GM12878 (cell line): ENCODE results near the gene SLC7A10. TPM values are rescaled to one million over a fixed set of nuclear protein-coding genes. Genes with fewer than 3 reads are reported as not detected.

ENCODE experiments used
- ATAC-seq: fragments of 200-7000 bp; cut with Tn5 transposase; 3 replicates; pipeline ENCODE4 v1.9.1; 2020; ENCODE audit warnings: mild to moderate bottlenecking, moderate library complexity
- BruUV-seq: library from RNA; stranded (reverse); fragments of 400-500 nt; replicated peaks from 2 replicates; lab custom pipeline; 2021; lab: Mats Ljungman, UMichigan
- CTCF ChIA-PET: fragments of 300-600 bp; sonication (Branson Sonifier 250); formaldehyde crosslinking; extraction: SDS; loops from one replicate; lab custom pipeline; 2021; ENCODE audit warnings: inconsistent platforms; lab: Yijun Ruan, JAX
- POLR2A ChIA-PET: fragments of 350-600 bp; formaldehyde crosslinking; extraction: SDS; loops from one replicate; lab custom pipeline; 2021; ENCODE audit warnings: inconsistent platforms; lab: Charles Lee
- RAD21 ChIA-PET: fragments of 300-600 bp; sonication (Branson Sonifier 250); formaldehyde crosslinking; loops from one replicate; lab custom pipeline; 2023; ENCODE audit warnings: antibody characterized with exemption; ENCODE audit not compliant: unreplicated experiment; lab: Charles Lee
- SMC1A ChIA-PET: fragments of 300-600 bp; sonication (Branson Sonifier 250); formaldehyde crosslinking; loops from one replicate; lab custom pipeline; 2023; ENCODE audit not compliant: unreplicated experiment, uncharacterized antibody; lab: Charles Lee
- DNase-seq: peaks from one replicate; pipeline ENCODE4 v3.0.0-alpha.2; 2011; ENCODE audit warnings: low read depth, low spot score
- FAIRE-seq: peaks from 3 replicates; lab custom pipeline; 2011; peaks lifted over from hg19 to GRCh38; lab: Jason Lieb, UNC
- H2AFZ ChIP-seq: 2 replicates; pipeline ENCODE4 v1.6.0; 2011; ENCODE audit warnings: low read depth, low read length, control low read depth; ENCODE audit not compliant: control insufficient read depth
- H3K27ac ChIP-seq: 2 replicates; pipeline ENCODE4 v1.5.1; 2011; ENCODE audit warnings: control low read depth; ENCODE audit not compliant: control insufficient read depth, insufficient read depth
- H3K27me3 ChIP-seq, 2 experiments: replicated peaks in 1 of 2; 2 replicates each; pipeline versions ENCODE4 v1.6.0 to v1.6.1; 2011; ENCODE audit warnings: low read length in 1 of 2; ENCODE audit not compliant: control insufficient read depth in 2 of 2, insufficient read depth in 2 of 2
- H3K36me3 ChIP-seq, 2 experiments: 2 replicates each; pipeline ENCODE4 v1.5.1; 2011; ENCODE audit warnings: low read length in 1 of 2; ENCODE audit not compliant: control insufficient read depth in 2 of 2, insufficient read depth in 2 of 2
- H3K4me1 ChIP-seq: 2 replicates; pipeline ENCODE4 v1.6.1; 2011; ENCODE audit warnings: mild to moderate bottlenecking, low read length, moderate library complexity, mixed read lengths; ENCODE audit not compliant: control insufficient read depth, insufficient read depth
- H3K4me2 ChIP-seq: 2 replicates; pipeline ENCODE4 v1.6.0; 2011; ENCODE audit warnings: control low read depth; ENCODE audit not compliant: control insufficient read depth, insufficient read depth
- H3K4me3 ChIP-seq: fragments of 200-600 bp; sonication (generic); 2 replicates; pipeline ENCODE4 v1.5.1; 2016
- H3K79me2 ChIP-seq: 2 replicates; pipeline ENCODE4 v1.6.0; 2011; ENCODE audit warnings: low read length; ENCODE audit not compliant: control insufficient read depth, insufficient read depth
- H3K9ac ChIP-seq: 2 replicates; pipeline ENCODE4 v1.8.0; 2011; ENCODE audit warnings: low read length, control low read depth, mixed read lengths; ENCODE audit not compliant: control insufficient read depth, insufficient read depth
- H3K9me3 ChIP-seq: replicated peaks from 3 replicates; pipeline ENCODE4 v1.5.1; 2011; ENCODE audit warnings: mild to moderate bottlenecking, low read length; ENCODE audit not compliant: control insufficient read depth, insufficient read depth
- H4K20me1 ChIP-seq: 2 replicates; pipeline ENCODE4 v1.6.0; 2011; ENCODE audit not compliant: control insufficient read depth, insufficient read depth
- BACH1 ChIP-seq: fragments of 450-650 bp; IDR thresholded peaks from 2 replicates; pipeline ENCODE4 v1.6.1; 2017; ENCODE audit warnings: mild to moderate bottlenecking, borderline replicate concordance
- CREB1 ChIP-seq: IDR thresholded peaks from 2 replicates; pipeline ENCODE4 v1.6.1; 2012; ENCODE audit warnings: low read depth, mild to moderate bottlenecking, inconsistent platforms
- CTCF ChIP-seq, 3 experiments: IDR thresholded peaks in 2 of 3; conservative IDR thresholded peaks in 1 of 3; 2 replicates each; pipeline ENCODE4 v1.5.1; 2011; ENCODE audit warnings: low read depth in 3 of 3, low read length in 3 of 3, mild to moderate bottlenecking in 3 of 3, control low read depth in 2 of 3, moderate library complexity in 2 of 3, inconsistent platforms in 1 of 3, mixed read lengths in 1 of 3; ENCODE audit not compliant: control insufficient read depth in 2 of 3, insufficient read depth in 1 of 3; ENCODE audit errors: extremely low read depth in 1 of 3
- EED ChIP-seq: sonication (generic); IDR thresholded peaks from 2 replicates; pipeline ENCODE4 v1.6.1; 2016; ENCODE audit warnings: antibody characterized with exemption, low read depth
- HDAC2 ChIP-seq: fragments of 200-600 bp; sonication (generic); IDR thresholded peaks from 2 replicates; pipeline ENCODE4 v1.6.1; 2017
- KLF5 ChIP-seq: fragments of 450-650 bp; IDR thresholded peaks from 2 replicates; pipeline ENCODE4 v1.6.1; 2014; ENCODE audit warnings: mild to moderate bottlenecking; ENCODE audit not compliant: partially characterized antibody
- NFYA ChIP-seq: IDR thresholded peaks from 2 replicates; pipeline ENCODE4 v1.6.1; 2011; ENCODE audit warnings: low read depth, mild to moderate bottlenecking, low read length, improper control_type of control experiment, borderline replicate concordance
- POLR2AphosphoS5 ChIP-seq: IDR thresholded peaks from 2 replicates; pipeline ENCODE4 v1.6.1; 2011; ENCODE audit warnings: mild to moderate bottlenecking, low read length, inconsistent platforms
- RAD21 ChIP-seq: IDR thresholded peaks from 2 replicates; pipeline ENCODE4 v1.6.1; 2011; ENCODE audit warnings: mild to moderate bottlenecking, low read depth, low read length, moderate library complexity; ENCODE audit not compliant: insufficient read depth
- RELA ChIP-seq: fragments of 450-650 bp; IDR thresholded peaks from 2 replicates; pipeline ENCODE4 v1.8.0; 2014; ENCODE audit warnings: borderline replicate concordance; ENCODE audit not compliant: partially characterized antibody
- SMAD1 ChIP-seq: fragments of 450-650 bp; IDR thresholded peaks from 2 replicates; pipeline ENCODE4 v1.6.1; 2018; ENCODE audit warnings: mild to moderate bottlenecking, low read depth; ENCODE audit not compliant: partially characterized antibody
- SREBF2 ChIP-seq: IDR thresholded peaks from 2 replicates; pipeline ENCODE4 v1.6.1; 2012; ENCODE audit warnings: mild to moderate bottlenecking, low read length
- SUZ12 ChIP-seq: fragments of 200-600 bp; sonication (generic); IDR thresholded peaks from one replicate; pipeline ENCODE4 v1.6.1; 2018; ENCODE audit warnings: antibody characterized with exemption, mild to moderate bottlenecking; ENCODE audit not compliant: unreplicated experiment
- ZSCAN29 ChIP-seq: fragments of 450-650 bp; IDR thresholded peaks from 2 replicates; pipeline ENCODE4 v1.6.1; 2017; ENCODE audit warnings: mild to moderate bottlenecking, moderate library complexity
- ZZZ3 ChIP-seq: IDR thresholded peaks from 2 replicates; pipeline ENCODE4 v1.6.1; 2011; ENCODE audit warnings: low read depth; ENCODE audit not compliant: control insufficient read depth, insufficient read length
- WGBS: methylation state at CpG from one replicate; pipeline ENCODE4 v1.1.6; 2016; ENCODE audit warnings: low lambda C conversion rate; ENCODE audit not compliant: insufficient replicate concordance, insufficient coverage; ENCODE audit errors: missing lambda C conversion rate; 5-methylcytosine and 5-hydroxymethylcytosine counted together
- in situ Hi-C: fragments of 300-500 bp; cut with MboI; formaldehyde crosslinking; loops from 9 replicates; pipeline ENCODE4 v1.14.3; 2018; ENCODE audit warnings: mixed read lengths
- intact Hi-C: fragments of 100-400 bp; cut with micrococcal nuclease; formaldehyde crosslinking; loops from one replicate; pipeline ENCODE4 v1.14.2; 2022; ENCODE audit not compliant: unreplicated experiment
- polyA plus RNA-seq, 11 experiments: library from polyadenylated mRNA; depleted of rRNA in 4 of 11; unstranded in 6 of 11; stranded (reverse) in 5 of 11; fragments of >200 nt; fragmentation: Nextera tagmentation in 4 of 11; fragmentation: Illumina TruSeq in 1 of 11; extraction: Ambion mirVana in 4 of 11; extraction: Trizol in 1 of 11; gene quantifications; 1 replicate in 1 of 11; 2 replicates in 10 of 11; pipeline versions ENCODE4 v1.2.1 to v1.2.3, GENCODE V29; 2011 to 2016; ENCODE audit warnings: inconsistent platforms in 2 of 11, missing spikeins in 2 of 11, low read depth in 1 of 11
- total RNA-seq, 4 experiments: library from RNA; depleted of rRNA in 3 of 4; stranded (reverse); fragments of >200 nt in 3 of 4; fragmentation: Illumina TruSeq in 1 of 4; extraction: Trizol in 1 of 4; gene quantifications; 2 replicates each; pipeline versions ENCODE4 v1.2.1 to v1.2.3, GENCODE V29; 2013 to 2021
- TF ChIP-seq, protein P1 (sequence below): IDR thresholded peaks from 2 replicates; pipeline ENCODE4 v1.6.1; 2012; ENCODE audit warnings: improper control_type of control experiment, low read depth, low read length; ENCODE audit not compliant: insufficient replicate concordance
- TF ChIP-seq, protein P2 (sequence below): IDR thresholded peaks from 2 replicates; pipeline ENCODE4 v1.6.1; 2011; ENCODE audit warnings: low read depth, low read length, improper control_type of control experiment, borderline replicate concordance

The SLC7A10 gene
- total and polyA plus RNA-seq, 10 of the 15 experiments (the other 5 are each of a cell fraction or from before 2014, with no cell fraction given) = not detected

- in situ Hi-C loops = loop anchor here (25.0 kb wide), 1 partner anchor 515 kb away; no protein-coding TSS in a partner anchor
- H3K9ac ChIP-seq = no peak overlapping the region
- no peaks in the 10 kb centered on the region for H3K4me1 ChIP-seq
- FAIRE-seq (no peak), DNase-seq (no peak), ATAC-seq (no peak)
- WGBS = 43% methylated on average over 7 of the region's 7 CpGs
- no peak overlapping the region for H3K4me2 ChIP-seq
- no peaks in the 10 kb centered on the region for H3K27me3 ChIP-seq
- no peaks in the 10 kb centered on the region for H3K36me3 ChIP-seq
- RAD21 ChIA-PET = no interaction called here
- H3K4me3 ChIP-seq = no peak overlapping the region
- no peaks in the 10 kb centered on the region for H3K79me2 ChIP-seq
- H3K9me3 ChIP-seq = no peaks in the 10 kb centered on the region; the same call in 1 of the 3 replicates
- H3K27ac ChIP-seq = no peak overlapping the region
- SMC1A ChIA-PET = no interaction called here
- CTCF ChIA-PET = interaction anchor here (1.8 kb wide), 1 partner anchor 162 kb away, joined by 5 read pairs; no protein-coding TSS in a partner anchor
- intact Hi-C loops = no loop called here
- BruUV-seq = no TSS peak
- no peak overlapping the region for H2AFZ ChIP-seq
- H4K20me1 ChIP-seq = no peaks in the 10 kb centered on the region
- POLR2A ChIA-PET = no interaction called here
- TF ChIP-seq RAD21 (no peak), CREB1 (no peak), SREBF2 (no peak), POLR2AphosphoS5 (no peak), BACH1 (no peak), KLF5 (no peak), ZSCAN29 (no peak), HDAC2 (no peak), SMAD1 (no peak), SUZ12 (no peak), CTCF (IDR thresholded peaks at IDR 0.05 in 2 of 3, conservative IDR thresholded peaks at IDR 0.05 in 1 of 3; ENCODE audit: control insufficient read depth in 2 of 3, extremely low read depth in 1 of 3, insufficient read depth in 1 of 3, low read depth in 3 of 3, low read length in 3 of 3) (no peak), ZZZ3 (no peak), NFYA (no peak), RELA (no peak), EED (no peak)
- TF ChIP-seq, protein P1, sequence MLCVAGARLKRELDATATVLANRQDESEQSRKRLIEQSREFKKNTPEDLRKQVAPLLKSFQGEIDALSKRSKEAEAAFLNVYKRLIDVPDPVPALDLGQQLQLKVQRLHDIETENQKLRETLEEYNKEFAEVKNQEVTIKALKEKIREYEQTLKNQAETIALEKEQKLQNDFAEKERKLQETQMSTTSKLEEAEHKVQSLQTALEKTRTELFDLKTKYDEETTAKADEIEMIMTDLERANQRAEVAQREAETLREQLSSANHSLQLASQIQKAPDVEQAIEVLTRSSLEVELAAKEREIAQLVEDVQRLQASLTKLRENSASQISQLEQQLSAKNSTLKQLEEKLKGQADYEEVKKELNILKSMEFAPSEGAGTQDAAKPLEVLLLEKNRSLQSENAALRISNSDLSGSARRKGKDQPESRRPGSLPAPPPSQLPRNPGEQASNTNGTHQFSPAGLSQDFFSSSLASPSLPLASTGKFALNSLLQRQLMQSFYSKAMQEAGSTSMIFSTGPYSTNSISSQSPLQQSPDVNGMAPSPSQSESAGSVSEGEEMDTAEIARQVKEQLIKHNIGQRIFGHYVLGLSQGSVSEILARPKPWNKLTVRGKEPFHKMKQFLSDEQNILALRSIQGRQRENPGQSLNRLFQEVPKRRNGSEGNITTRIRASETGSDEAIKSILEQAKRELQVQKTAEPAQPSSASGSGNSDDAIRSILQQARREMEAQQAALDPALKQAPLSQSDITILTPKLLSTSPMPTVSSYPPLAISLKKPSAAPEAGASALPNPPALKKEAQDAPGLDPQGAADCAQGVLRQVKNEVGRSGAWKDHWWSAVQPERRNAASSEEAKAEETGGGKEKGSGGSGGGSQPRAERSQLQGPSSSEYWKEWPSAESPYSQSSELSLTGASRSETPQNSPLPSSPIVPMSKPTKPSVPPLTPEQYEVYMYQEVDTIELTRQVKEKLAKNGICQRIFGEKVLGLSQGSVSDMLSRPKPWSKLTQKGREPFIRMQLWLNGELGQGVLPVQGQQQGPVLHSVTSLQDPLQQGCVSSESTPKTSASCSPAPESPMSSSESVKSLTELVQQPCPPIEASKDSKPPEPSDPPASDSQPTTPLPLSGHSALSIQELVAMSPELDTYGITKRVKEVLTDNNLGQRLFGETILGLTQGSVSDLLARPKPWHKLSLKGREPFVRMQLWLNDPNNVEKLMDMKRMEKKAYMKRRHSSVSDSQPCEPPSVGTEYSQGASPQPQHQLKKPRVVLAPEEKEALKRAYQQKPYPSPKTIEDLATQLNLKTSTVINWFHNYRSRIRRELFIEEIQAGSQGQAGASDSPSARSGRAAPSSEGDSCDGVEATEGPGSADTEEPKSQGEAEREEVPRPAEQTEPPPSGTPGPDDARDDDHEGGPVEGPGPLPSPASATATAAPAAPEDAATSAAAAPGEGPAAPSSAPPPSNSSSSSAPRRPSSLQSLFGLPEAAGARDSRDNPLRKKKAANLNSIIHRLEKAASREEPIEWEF = no peak
- TF ChIP-seq, protein P2, sequence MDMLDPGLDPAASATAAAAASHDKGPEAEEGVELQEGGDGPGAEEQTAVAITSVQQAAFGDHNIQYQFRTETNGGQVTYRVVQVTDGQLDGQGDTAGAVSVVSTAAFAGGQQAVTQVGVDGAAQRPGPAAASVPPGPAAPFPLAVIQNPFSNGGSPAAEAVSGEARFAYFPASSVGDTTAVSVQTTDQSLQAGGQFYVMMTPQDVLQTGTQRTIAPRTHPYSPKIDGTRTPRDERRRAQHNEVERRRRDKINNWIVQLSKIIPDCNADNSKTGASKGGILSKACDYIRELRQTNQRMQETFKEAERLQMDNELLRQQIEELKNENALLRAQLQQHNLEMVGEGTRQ = no peak
These were observed 21.2 kb upstream of the SLC7A10 start for GRCh38 chr19:33246709-33247440.
